Stromal cell of bone marrow (primary cell): ENCODE data around the gene ARHGAP45.

Source experiments
- DNase-seq: peaks from one replicate; pipeline ENCODE4 v3.0.0-alpha.2; 2012; ENCODE audit warnings: low read depth

Gene ARHGAP45

GRCh38 chr19:1055028-1055425, 11.9 kb upstream of the ARHGAP45 start:
- no peak for DNase-seq

GRCh38 chr19:1055886-1056620, 10.9 kb upstream of the ARHGAP45 start:
- no peak for DNase-seq

- DNase-seq = no peak
Observed at GRCh38 chr19:1057176-1057855, 9.7 kb upstream of the ARHGAP45 start.

- no peak for DNase-seq
Observed at GRCh38 chr19:1058112-1058511, 8.9 kb upstream of the ARHGAP45 start.

GRCh38 chr19:1060689-1061088, 6.3 kb upstream of the ARHGAP45 start:
- no peak for DNase-seq

- DNase-seq = no peak
Observed at GRCh38 chr19:1061987-1062386, 5.0 kb upstream of the ARHGAP45 start.

- no peak for DNase-seq
Observed at GRCh38 chr19:1062387-1063029, 4.5 kb upstream of the ARHGAP45 start.

GRCh38 chr19:1063030-1063908, 3.7 kb upstream of the ARHGAP45 start:
- DNase-seq = no peak

GRCh38 chr19:1063909-1064660, 2.9 kb upstream of the ARHGAP45 start:
- no peak for DNase-seq

- no peak for DNase-seq
Observed at GRCh38 chr19:1064661-1065605, 2.0 kb upstream of the ARHGAP45 start.

GRCh38 chr19:1065606-1066109, 1.3 kb upstream of the ARHGAP45 start:
- no peak for DNase-seq

- DNase-seq = no peak
Observed at GRCh38 chr19:1066251-1066747, 668 bp upstream of the ARHGAP45 start.

- DNase-seq = no peak
Observed at GRCh38 chr19:1067341-1067957, 482 bp downstream of the ARHGAP45 start.

GRCh38 chr19:1068009-1069001, 1.3 kb downstream of the ARHGAP45 start:
- DNase-seq = no peak

GRCh38 chr19:1069009-1069779, 2.2 kb downstream of the ARHGAP45 start:
- DNase-seq = no peak

GRCh38 chr19:1070576-1070930, 3.6 kb downstream of the ARHGAP45 start:
- DNase-seq = no peak
